Glomerular visceral epithelial cell (primary cell): ENCODE measurements around the gene FBXL3.
"Not testable (repeated sequence)": the region's sequence is repeated elsewhere in the genome, so short reads cannot be mapped to it uniquely, and the experiment has no call there.

ENCODE experiments used
- DNase-seq: peaks from one replicate; pipeline ENCODE4 v3.0.0-alpha.2; 2016; ENCODE audit errors: extremely low spot score

Gene FBXL3

DNA sequence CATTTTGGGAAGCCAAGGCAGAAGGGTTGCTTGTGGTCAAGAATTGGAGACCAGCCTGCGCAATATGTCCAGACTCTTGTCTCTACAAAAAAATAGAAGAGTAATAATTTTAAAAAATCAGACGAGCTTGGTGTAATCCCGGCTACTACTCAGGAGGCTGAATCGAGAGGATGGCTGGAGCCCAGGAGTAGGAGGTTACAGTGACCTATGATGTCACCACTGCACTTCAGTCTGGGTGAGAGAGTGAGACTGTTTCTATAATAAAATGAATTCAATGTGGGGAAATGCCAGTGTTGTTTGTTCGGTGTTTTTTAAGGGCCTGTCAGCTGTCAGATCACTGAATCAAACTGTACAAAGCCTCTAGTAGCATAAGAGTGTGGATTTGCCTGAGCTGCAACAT lies 1.2 kb upstream of the FBXL3 start:
- DNase-seq: no peak

DNA sequence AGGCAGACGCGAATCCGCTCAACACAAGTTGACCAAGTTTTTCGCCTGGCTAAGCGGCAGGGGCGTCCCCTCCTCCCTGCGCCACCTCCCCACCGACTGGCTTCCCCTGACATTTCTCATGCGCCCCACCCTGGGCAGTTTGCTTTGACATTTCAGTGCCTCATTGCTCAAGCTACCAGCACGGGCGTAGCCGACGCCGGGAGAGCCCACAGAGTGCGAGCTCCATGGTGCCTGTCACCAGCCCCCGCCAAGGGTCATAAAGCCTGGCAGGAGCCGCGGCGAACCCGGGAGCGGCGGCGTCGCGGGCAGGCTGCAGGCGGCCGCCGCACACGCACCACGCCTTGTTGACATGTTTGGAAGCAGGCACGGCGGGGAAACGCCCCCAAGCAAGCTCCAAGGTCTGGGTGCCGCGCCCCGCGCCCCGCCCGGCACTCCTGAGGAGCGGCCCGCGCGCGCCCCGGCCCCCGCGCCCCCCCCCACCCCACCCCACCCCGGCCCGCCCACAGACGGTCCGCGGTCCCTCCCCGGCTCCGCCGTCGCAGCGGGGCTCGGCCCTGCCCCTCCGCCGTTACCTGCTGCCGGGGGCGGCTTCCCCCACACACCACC lies 601 bp downstream of the FBXL3 start:
- peak; percentile 62 for DNase-seq

DNA sequence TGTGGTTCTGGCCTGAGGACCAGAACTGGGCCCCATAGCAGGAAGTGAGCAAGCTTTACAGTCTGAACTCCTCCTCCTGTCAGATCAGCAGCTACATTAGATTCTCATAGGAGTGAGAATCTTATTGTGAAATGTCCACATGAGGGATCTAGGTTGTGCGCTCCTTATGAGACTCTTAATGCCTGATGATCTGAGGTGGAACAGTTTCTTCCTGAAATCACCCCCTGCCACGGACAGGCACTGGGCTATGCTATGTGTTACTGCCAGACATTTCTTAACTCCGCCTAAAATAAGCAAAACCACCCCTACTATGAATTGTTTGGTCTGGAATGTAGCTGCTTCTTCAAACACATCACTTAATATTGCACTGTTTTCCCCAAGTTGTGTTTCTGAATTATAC lies 4.6 kb downstream of the FBXL3 start:
- no peak for DNase-seq

DNA sequence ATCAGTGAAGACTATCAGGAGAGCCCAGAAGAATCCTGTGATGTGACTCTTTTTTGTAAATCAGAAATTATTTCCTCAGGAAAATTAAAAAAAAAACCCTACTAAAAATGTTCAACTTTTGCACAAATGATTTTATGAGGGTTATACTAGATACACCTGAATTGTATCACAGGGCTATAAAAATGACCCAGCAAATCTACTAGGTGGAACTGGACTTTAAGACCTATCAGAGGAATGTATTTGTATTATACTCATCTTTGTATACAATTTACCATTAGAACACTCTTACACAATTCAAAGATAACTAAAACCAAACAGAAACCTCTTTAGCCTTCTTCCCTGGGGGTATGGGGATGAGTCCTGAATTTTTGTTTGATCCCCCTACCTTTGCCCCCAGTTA lies 7.2 kb downstream of the FBXL3 start:
- no peak for DNase-seq

DNA sequence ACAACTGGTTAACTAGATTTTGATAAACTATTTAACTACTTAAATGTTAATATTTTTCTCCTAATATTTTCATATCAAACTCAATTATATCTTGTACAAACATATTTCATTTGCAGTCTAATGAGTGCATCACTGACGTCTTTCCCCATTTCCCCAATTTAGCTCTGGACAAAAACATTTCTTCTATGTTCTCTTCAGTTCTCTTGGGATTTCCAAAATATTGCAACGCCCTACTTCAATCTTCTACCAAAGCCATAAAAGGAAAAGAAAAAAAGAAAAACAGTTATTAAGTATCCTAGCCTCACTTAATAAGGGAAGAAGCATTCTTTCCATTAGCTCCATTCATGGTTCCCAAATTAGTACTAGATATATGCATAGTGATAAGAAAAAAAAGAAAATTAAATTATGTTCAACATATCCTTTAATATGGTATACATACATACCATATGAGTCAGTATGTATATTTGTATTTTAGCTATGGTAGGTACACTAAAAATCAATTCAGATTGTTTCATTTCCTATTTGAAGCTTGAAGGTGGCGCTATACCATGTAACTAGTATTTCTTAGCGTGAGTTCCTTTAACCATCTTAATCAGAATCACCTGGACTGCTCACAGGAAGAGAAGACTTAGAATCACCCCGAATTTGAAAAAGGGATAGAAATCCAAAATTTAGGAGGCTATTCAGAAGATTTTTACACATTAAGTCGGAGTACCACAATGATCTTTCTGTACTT lies 9.9 kb downstream of the FBXL3 start:
- no peak for DNase-seq

DNA sequence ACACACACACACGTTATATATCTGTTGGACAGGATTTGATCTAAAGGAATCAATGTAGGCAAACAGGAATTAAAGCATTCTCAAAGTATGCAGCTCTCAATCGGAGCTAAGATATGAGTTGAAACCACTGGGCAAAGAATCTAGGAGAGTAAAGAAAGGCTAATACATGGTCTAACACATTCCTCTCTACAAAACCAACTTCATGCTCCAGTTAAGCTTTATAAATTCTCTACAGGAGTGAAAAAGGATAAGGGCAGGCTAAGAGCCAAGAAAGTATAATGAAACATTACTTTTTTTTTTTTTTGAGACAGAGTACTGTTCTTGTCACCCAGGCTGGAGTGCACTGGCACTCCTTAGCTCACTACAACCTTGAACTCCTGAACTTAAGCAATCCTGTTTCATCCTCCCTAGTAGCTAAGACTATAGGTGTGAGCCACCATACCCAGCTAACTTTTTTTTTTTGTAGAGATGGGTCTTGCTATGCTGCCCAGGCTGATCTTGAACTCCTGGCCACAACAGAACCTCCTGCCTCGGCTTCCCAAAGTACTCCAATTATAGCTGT lies 10.6 kb downstream of the FBXL3 start:
- DNase-seq: no peak

DNA sequence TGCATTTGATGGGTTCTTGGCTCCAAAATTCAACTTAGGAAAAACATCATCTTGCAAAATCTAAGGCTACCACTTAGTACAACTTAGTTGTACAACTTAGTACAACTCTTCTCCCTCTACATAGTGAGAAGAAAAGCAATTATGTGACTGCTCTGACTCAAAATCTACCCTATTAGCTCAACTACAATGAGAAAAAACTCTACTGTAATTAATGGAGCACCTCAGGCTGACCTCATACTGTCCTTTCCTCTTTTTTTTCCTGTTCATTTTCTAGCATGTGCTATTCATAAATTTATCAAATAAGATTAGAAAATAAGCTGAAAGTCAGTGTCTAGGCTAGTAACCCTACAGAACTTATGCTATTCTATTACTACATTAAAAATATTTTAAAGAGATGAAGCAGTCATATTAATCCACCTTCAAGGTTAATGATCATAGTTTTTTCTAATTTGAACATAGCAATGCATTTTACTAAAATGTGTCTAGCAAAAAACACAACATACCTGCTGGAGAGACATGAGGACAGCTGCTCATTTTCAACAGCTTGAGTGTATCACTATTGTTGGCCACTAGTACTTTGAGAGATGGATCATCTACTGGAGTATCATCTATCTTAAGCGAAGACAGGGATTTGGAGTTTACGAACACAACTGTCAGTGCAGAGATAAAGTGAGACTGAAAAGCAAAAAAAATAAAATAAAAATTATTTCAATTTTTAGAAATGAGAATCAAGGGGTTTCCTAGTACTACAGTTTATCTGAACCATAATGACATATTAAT lies 11.9 kb downstream of the FBXL3 start:
- no peak for DNase-seq

DNA sequence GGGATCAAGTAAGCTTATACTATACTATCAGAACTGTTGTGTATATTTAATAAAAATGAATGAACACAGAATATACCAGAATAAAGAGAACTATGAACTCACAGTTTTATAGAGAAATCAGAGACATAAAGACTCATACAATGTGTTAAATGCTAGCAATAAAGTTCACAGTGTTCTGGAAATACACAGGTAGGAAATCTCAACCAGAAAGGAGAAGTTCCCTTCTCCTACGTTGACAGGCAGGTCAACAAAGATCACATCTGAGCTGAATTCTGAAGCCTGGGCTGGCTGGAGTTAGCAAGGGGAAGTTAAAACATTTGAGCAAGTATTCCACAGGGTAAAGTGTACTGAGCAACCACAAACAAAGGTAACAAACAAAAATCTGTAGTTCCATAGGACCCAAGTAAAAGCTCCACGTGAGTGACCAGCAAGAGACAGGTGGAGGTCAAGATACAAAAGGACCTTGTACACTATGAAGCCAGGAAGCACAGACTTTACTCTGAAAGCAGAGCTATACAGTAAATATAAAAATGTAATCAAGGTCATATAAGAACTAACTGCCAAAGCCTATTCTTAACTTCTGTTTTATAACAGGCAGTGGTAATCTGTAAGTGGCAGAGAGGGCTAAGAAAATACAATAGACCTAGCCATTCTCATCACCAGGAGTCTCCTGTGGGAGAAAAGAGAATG lies 13.0 kb downstream of the FBXL3 start:
- no peak for DNase-seq

DNA sequence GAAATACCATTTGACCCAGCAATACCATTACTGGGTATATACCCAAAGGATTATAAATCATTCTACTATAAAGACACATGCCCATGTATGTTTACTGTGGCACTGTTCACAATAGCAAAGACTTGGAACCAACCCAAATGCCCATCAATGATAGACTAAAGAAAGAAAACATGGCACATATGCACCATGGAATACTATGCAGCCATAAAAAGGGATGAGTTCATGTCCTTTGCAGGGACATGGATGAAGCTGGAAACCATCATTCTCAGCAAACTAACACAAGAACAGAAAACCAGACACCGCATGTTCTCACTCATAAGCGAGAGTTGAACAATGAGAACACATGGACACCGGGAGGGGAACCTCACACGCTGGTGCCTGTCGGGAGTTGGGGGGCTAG lies 17.2 kb downstream of the FBXL3 start:
- DNase-seq: not testable (repeated sequence)

DNA sequence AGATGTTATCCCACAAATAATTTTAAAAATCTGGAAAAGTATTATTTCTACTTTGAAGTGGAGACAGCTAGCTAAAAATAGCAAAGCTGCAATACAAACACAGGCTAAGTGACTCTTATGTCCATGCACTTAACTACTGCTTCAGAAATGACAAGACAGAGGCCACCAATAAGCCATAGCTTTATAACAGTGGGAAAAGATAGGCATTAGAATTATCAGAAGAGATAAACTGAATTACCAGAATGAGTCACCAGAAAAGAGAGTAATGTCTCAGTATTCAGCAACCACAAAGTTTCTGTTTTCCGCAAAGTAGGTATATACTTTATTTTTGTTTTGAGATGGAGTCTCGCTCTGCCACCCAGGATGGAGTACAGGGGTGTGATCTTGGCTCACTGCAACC lies 17.9 kb downstream of the FBXL3 start:
- no peak for DNase-seq

DNA sequence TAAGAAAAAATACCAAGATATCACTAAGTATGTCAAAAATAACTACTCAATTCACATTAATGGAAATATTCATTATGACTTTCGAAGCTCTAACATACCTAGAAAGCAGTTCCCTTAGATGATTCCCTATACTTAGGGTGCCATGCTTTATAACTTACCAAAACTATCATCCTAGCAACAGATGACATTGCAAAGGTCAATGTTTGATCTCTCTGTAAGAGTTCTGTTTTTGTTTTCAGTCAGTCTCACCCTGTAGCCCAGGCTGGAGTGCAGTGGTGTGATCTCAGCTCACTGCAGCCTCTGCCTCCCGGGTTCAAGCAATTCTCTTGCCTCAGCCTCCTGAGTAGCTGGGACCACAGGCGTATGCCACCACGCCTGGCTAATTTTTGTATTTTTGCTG lies 18.6 kb downstream of the FBXL3 start:
- not testable (repeated sequence) for DNase-seq

DNA sequence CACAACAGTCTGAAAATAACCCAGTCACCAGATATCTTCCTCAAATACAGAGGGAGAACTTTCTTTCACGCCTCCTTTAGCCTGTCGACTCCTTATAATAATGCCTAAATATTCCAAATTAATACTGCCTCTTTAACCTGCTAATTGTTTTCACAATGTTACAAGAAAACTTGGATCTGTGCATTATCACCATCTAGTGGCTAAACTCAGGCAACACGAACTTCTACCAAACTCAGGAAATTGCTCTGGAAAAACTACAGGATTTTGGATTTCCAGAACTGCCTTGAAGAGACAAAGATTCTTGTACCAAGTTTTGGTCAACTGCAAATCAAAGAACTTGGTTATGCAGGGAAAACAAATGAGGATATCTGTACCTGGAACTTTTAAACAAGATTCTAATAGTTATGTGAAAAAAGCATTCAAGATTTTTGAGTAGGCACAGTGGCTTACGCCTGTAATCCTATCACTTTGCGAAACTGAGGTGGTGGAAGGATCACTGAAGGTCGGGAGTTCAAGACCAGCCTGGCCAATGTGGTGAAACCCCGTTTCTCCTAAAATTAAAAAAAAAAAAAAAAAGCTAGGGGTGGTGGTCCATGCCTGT lies 24.3 kb downstream of the FBXL3 start:
- peak; percentile 23 for DNase-seq

DNA sequence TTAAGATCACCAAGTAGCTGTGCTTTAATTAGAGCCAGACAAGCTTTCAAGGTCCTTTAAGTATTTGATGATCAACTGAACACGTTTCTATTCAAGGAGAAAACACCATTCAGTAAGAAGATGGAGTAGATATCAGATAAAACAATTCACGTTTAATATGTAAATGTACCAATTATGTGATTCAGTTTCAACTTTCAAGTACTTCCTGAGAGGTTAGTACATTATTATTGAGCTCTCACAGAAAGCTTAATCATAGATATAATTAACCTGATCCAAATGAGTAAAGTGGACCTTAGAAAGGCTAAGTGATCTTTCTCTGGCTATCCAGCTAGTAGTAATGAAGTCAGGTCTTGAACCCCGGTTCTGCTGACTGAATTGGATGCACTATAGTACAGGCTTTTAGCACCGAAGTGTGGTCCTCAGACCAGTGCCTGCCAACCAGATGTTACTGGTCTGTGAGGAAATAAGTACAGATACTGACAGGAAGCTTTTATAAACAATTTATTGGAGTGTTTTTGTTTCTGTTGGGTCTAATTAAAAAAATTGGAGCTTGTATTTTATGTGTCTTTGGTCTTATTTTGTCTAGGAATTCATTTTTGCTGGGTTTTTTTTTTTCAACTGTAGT lies 24.9 kb downstream of the FBXL3 start:
- DNase-seq: no peak

DNA sequence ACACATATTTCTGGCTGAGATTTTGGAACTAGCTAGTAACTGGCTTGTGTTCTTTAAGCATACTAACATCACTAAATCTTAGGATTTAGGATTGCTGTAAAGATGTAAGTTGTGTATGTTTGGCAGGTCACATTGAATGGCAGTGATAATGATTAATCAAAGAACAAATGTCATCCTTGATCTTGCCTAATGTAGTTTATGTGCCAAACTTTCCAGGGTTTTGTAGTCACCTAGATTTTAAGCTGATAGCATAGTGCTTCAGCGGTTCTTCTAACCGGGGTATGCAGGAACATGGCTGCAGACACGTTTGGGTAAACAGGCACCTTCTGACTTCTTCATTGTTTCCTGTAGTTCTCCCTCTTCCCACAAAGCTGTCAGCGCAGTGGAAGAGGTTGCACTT lies 25.4 kb downstream of the FBXL3 start:
- DNase-seq: no peak

DNA sequence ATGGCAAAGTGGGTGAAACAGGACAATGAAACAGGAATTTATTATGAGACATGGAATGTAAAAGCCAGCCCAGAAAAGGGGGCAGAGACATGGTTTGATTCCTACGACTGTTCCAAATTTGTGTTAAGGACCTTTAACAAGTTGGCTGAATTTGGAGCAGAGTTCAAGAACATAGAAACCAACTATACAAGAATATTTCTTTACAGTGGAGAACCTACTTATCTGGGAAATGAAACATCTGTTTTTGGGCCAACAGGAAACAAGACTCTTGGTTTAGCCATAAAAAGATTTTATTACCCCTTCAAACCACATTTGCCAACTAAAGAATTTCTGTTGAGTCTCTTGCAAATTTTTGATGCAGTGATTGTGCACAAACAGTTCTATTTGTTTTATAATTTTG lies 26.5 kb downstream of the FBXL3 start:
- DNase-seq: no peak

DNA sequence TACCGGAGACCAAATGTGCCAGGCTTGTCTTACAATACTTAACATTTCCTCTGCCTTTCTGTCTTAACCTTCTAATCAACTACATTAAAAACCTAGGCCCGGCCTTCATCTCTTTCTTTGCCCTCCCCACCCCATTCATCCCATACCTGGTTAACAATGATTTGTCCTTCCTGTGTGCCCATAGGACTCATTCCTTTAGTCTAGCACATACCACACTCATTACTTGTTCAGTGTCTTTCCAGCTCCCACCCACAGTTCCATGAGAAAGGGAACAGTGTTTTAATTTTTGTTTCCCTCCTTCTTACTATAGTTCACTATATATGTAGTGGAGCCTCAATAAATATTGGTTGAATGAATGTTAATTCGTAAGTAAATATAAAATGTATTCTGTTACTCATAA lies 32.7 kb downstream of the FBXL3 start:
- no peak for DNase-seq

DNA sequence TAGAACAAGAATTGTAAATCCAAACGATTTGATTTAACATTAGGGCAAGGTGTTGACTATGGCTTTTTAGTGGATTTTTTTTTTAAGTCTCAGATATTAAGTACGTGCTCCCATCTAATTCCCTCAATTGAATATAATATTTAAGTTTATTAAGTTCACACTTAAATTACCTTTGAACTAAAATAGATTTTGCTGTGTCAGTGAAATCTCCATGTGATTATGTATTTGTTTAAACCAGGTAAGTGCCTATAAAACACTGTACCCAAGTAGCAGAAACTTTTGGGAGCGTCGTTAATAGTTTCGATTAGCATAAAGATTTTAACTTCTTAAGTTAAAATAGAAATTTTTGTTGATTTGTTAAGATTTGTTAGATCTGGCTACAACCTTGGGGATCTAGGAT lies 33.5 kb downstream of the FBXL3 start:
- no peak for DNase-seq

DNA sequence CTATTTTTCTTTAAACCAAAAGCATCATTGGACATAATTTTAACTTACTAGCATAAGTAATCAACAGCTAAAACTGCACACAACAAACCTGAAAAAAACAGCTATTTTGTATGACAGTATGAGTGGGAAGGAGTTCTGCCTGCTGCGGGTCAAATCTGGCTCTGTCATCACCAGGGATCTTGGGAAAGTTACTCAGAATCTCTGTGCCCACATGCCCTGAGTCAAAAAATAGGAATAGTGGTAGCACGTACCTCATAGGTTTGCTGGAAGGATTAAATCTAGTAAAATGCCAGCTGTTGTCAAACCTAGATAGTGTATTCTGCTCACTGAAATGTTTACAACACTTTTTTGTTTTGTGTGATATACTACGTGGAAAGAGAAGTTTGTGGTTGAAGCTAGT lies 33.9 kb downstream of the FBXL3 start:
- DNase-seq: no peak

DNA sequence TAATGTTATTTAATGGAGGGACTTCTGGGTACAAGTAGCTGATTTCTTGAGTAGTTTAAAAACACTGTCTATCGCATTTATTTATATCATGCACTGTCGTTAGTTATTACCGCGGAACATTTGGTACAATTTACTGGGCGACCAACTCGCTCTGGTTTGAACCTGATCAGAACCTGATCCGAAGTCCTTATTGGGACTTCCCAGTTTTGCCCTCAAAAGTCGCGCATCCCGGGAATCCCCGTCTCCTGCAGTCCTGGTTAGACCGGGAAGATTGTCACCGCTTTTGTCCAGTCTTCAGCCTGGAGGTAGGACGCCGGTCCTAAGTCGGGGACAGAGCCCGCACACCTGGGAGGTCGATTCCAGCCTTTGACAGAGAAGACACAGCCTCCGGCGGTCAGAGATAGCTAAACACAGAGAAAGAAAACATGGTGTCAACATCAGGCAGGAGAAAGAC lies 34.4 kb downstream of the FBXL3 start:
- peak; percentile 31 for DNase-seq

DNA sequence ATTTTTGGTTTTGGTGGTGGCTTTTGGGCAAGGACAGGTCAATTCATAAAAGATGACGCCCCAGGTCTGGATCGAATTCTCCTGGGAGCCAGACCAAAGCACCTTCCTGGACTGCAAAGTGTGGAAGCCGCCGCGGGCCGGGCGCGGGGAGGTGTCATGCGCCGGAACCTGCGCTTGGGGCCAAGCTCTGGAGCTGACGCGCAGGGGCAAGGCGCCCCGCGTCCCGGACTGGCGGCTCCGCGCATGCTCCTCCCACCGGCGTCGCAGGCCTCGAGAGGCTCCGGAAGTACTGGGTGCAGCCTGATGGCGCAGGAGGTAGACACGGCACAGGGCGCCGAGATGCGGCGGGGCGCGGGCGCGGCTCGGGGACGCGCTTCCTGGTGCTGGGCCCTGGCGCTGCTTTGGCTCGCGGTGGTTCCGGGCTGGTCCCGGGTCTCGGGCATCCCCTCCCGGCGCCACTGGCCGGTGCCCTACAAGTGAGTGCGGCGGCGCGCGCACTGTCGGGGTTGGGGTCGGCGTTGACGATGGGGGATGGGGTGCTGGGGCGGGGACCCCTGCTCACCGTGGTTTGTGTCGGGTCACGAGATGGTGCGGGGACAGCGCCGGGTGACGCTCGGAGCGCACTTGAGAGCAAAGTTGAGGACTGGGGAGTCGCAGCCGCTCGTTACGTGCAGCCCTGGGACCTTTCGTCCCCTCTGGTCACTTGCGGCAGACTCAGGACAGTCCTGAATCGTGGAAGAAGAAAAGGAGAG lies 35.0 kb downstream of the FBXL3 start, which contains the start of gene CLN5:
CLN5 (plus strand) TSS at position 286 of the 752 bp plus-strand sequence; CDS start at position 304, 18 bp downstream.
- peak; percentile 95 for DNase-seq
